Hepatocyte (in vitro differentiated cells): ENCODE results near the gene NPHP4. TPM values are rescaled to one million over a fixed set of nuclear protein-coding genes. Genes with fewer than 3 reads are reported as not detected.

Experiments
- DNase-seq: peaks from one replicate; pipeline ENCODE4 v3.0.0-alpha.2; 2016; ENCODE audit warnings: low spot score
- H2AFZ ChIP-seq: fragments of 200-600 bp; sonication (generic); 2 replicates; pipeline ENCODE4 v1.6.0; 2016; ENCODE audit warnings: antibody characterized with exemption, mild to moderate bottlenecking
- H3K27ac ChIP-seq: fragments of 200-600 bp; sonication (generic); 2 replicates; pipeline ENCODE4 v1.5.1; 2016; ENCODE audit warnings: mild to moderate bottlenecking
- H3K27me3 ChIP-seq: fragments of 200-600 bp; sonication (generic); 2 replicates; pipeline ENCODE4 v1.6.1; 2016
- H3K36me3 ChIP-seq: fragments of 200-600 bp; sonication (generic); replicated peaks from 2 replicates; pipeline ENCODE4 v1.5.1; 2016; ENCODE audit warnings: low read depth; ENCODE audit not compliant: insufficient read depth
- H3K4me1 ChIP-seq: fragments of 200-600 bp; sonication (generic); 2 replicates; pipeline ENCODE4 v1.5.1; 2016; ENCODE audit warnings: mild to moderate bottlenecking, moderate library complexity; ENCODE audit not compliant: insufficient read depth
- H3K4me2 ChIP-seq: fragments of 200-600 bp; sonication (generic); 2 replicates; pipeline ENCODE4 v1.6.0; 2016
- H3K4me3 ChIP-seq: fragments of 200-600 bp; sonication (generic); 2 replicates; pipeline ENCODE4 v1.5.1; 2016; ENCODE audit warnings: mild to moderate bottlenecking
- H3K79me2 ChIP-seq: fragments of 200-600 bp; sonication (generic); 2 replicates; pipeline ENCODE4 v1.6.0; 2017; ENCODE audit warnings: mild to moderate bottlenecking
- H3K9me2 ChIP-seq: fragments of 200-600 bp; sonication (generic); replicated peaks from 2 replicates; pipeline ENCODE4 v1.6.0; 2017; ENCODE audit warnings: mild to moderate bottlenecking; ENCODE audit not compliant: insufficient read depth
- H3K9me3 ChIP-seq: fragments of 200-600 bp; sonication (generic); 2 replicates; pipeline ENCODE4 v1.5.1; 2016; ENCODE audit warnings: low read depth, mild to moderate bottlenecking
- H4K20me1 ChIP-seq: fragments of 200-600 bp; sonication (generic); 2 replicates; pipeline ENCODE4 v1.6.0; 2016; ENCODE audit warnings: mild to moderate bottlenecking; ENCODE audit not compliant: insufficient read depth, poor library complexity, severe bottlenecking
- EZH2 ChIP-seq: fragments of 200-600 bp; sonication (generic); IDR thresholded peaks from 2 replicates; pipeline ENCODE4 v1.6.1; 2016; ENCODE audit warnings: antibody characterized with exemption, mild to moderate bottlenecking, borderline replicate concordance
- EZH2phosphoT487 ChIP-seq: fragments of 200-600 bp; sonication (generic); IDR thresholded peaks from one replicate; pipeline ENCODE4 v1.6.1; 2018; ENCODE audit warnings: antibody characterized with exemption, mild to moderate bottlenecking, low read depth, moderate library complexity; ENCODE audit not compliant: unreplicated experiment, severe bottlenecking
- WGBS: methylation state at CpG from one replicate; pipeline ENCODE4 v1.1.6; 2016; ENCODE audit warnings: low lambda C conversion rate; ENCODE audit errors: missing lambda C conversion rate; 5-methylcytosine and 5-hydroxymethylcytosine counted together
- polyA plus RNA-seq: library from polyadenylated mRNA; unstranded; fragments of >200 nt; fragmentation: Nextera tagmentation; extraction: Ambion mirVana; gene quantifications from 2 replicates; pipeline ENCODE4 v1.2.1, GENCODE V29; 2016
- total RNA-seq: library from RNA; depleted of rRNA; stranded (reverse); fragments of >200 nt; gene quantifications from 2 replicates; pipeline ENCODE4 v1.2.3, GENCODE V29; 2014
- TF ChIP-seq, protein P1 (sequence below): fragments of 200-600 bp; sonication (generic); IDR thresholded peaks from 2 replicates; pipeline ENCODE4 v1.5.1; 2016; ENCODE audit warnings: antibody characterized with exemption, mild to moderate bottlenecking; ENCODE audit not compliant: poor library complexity

The NPHP4 gene
- total and polyA plus RNA-seq, 2 experiments from 2014 or later: 5.6 to 6.0 TPM

DNA sequence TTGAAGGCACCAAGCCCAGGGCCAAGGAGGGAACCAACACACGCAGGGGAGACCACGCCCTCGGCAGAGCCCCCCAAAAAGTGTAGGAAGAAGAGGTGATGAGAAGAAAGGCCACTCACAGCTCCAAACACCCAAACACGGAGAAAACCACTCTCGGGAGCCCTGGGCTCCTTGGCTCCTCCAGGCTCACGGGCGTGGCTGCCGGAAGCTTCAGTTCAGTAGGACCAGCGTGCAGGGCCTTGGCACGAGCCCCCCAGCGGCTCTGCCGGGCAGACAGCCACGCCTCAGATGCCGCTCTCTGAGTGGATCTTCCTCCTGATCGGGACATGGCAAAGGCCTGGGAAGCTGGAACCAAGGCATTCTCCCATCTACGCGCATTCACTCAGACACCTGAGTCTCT, 94.0 kb downstream of the NPHP4 start:
- Histone ChIP-seq H3K4me1 (no peaks in the 10 kb centered on the region), H3K79me2 (no peaks in the 10 kb centered on the region), H3K9me3 (no peaks in the 10 kb centered on the region), H4K20me1 (no peaks in the 10 kb centered on the region), H3K36me3 (no peaks in the 10 kb centered on the region), H2AFZ (no peak overlapping the region), H3K9me2 (no peaks in the 10 kb centered on the region), H3K4me2 (no peak overlapping the region), H3K4me3 (no peak overlapping the region), H3K27ac (no peak overlapping the region), H3K27me3 (no peaks in the 10 kb centered on the region)
- TF ChIP-seq EZH2phosphoT487 (no peak), EZH2 (no peak)
- TF ChIP-seq, protein P1, sequence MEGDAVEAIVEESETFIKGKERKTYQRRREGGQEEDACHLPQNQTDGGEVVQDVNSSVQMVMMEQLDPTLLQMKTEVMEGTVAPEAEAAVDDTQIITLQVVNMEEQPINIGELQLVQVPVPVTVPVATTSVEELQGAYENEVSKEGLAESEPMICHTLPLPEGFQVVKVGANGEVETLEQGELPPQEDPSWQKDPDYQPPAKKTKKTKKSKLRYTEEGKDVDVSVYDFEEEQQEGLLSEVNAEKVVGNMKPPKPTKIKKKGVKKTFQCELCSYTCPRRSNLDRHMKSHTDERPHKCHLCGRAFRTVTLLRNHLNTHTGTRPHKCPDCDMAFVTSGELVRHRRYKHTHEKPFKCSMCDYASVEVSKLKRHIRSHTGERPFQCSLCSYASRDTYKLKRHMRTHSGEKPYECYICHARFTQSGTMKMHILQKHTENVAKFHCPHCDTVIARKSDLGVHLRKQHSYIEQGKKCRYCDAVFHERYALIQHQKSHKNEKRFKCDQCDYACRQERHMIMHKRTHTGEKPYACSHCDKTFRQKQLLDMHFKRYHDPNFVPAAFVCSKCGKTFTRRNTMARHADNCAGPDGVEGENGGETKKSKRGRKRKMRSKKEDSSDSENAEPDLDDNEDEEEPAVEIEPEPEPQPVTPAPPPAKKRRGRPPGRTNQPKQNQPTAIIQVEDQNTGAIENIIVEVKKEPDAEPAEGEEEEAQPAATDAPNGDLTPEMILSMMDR: no peak
- DNase-seq: no peak
- 94% methylated on average over 17 of the region's 17 CpGs for WGBS

DNA sequence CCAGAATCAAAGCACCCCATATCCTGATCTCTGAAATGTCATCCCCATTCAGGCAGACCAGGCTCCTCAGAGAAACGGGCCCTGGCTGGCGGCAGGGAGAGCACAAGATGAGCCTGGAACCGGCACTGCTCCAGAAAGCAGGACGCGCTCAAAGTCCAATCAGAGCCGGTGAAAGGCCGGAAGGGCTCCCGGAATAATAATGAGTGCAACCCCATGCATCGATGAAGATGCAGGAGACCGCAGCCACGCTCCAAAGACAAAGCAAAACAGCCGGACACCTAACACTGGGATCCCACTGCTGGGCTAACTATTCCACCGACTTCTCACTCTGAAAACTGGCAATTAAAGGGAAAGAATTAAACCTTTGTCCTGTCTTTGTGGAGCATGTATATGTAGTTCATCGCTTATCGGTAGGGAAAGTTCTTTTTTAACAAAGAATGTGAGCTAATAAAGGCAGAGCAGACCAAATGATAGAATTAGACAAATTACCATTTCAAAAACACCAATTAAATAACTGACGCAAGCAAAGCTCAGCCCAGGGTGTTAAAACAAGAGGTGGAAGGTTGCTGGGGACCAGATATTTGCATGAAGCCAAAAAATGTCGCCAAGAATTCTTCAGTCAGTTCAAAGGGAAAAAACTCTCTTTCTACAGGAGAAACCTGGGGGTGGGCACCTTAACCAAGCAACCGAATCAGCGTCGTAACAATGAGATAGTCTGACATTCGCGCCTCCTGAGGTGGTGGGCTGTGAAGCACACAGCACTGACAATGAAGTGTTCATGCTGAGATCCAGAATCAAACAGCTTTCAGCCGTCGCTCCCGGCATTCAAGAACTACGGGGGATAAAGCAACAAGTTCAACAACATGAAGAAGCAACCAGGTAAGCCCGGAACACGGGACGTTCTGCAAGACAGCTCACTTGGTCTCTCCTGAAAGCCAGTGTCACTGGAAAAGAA, 95.2 kb downstream of the NPHP4 start:
- H3K4me3 ChIP-seq: no peak overlapping the region
- no peaks in the 10 kb centered on the region for H3K9me2 ChIP-seq
- H3K27ac ChIP-seq: no peak overlapping the region
- no peaks in the 10 kb centered on the region for H3K36me3 ChIP-seq
- no peak overlapping the region for H2AFZ ChIP-seq
- WGBS: 62% methylated on average over 29 of the region's 29 CpGs
- no peaks in the 10 kb centered on the region for H3K4me1 ChIP-seq
- no peaks in the 10 kb centered on the region for H4K20me1 ChIP-seq
- H3K27me3 ChIP-seq: no peaks in the 10 kb centered on the region
- no peak for DNase-seq
- H3K4me2 ChIP-seq: no peak overlapping the region
- TF ChIP-seq, protein P1: no peak
- TF ChIP-seq EZH2 (no peak), EZH2phosphoT487 (no peak)
- H3K9me3 ChIP-seq: no peaks in the 10 kb centered on the region
- H3K79me2 ChIP-seq: no peaks in the 10 kb centered on the region

DNA sequence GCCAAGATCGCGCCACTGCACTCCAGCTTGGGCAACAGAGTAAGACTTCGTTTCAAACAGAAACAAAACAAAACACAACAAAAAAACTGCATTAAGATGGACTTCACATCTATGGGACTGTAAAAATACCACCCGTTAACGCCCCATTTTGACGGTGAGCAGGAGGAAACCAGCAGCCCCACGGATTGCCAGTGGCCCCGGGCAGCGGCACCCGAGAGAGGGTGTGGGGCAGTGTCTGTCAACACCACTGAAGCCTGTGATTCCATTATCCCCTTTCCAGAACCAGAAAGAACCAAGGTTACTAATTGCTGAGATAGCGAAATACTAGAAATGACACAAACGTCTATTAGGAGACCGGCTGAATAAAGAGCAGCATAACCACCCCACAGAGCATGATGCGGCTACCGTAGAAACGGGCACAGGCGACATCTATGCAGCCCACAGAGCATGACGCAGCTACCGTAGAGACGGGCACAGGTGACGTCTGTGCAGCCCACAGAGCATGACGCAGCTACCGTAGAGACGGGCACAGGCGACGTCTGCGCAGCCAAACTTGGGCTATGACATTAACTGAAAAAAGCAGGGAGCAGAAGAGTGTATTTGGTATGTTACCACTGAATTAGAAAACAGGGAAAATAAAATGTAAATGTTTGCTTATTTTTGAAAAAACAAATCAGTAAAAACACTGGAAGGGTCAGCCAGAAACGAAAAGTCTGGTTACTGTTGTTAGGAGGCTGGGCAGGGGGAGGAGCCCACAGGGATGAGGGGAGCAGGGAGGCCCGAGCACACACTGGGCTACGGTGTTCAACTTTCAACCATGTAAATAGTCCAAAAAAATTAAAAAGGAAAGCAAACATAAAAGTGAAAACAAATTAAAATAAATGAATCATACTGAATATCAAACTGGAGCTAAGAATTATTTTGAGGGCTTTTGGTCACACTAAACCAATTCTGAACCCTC, 96.5 kb downstream of the NPHP4 start:
- Histone ChIP-seq H3K4me3 (no peak overlapping the region), H3K79me2 (no peaks in the 10 kb centered on the region), H3K9me2 (no peaks in the 10 kb centered on the region), H4K20me1 (no peaks in the 10 kb centered on the region), H3K9me3 (no peaks in the 10 kb centered on the region), H3K4me2 (no peak overlapping the region), H3K4me1 (no peaks in the 10 kb centered on the region), H3K27me3 (no peaks in the 10 kb centered on the region), H3K36me3 (no peaks in the 10 kb centered on the region), H2AFZ (no peak overlapping the region), H3K27ac (no peak overlapping the region)
- no peak for DNase-seq
- TF ChIP-seq EZH2phosphoT487 (no peak), EZH2 (no peak)
- TF ChIP-seq, protein P1: no peak
- WGBS: 87% methylated on average over 30 of the region's 30 CpGs
